K562 (cell line): ENCODE measurements around the gene CD40. TPM values are rescaled to one million over a fixed set of nuclear protein-coding genes. Genes with fewer than 3 reads are reported as not detected.

Experiments
- ATAC-seq: fragments of 200-7000 bp; cut with Tn5 transposase; 3 replicates; pipeline ENCODE4 v1.9.1; 2020; ENCODE audit warnings: moderate library complexity
- BruUV-seq: library from RNA; stranded (reverse); fragments of 400-500 nt; replicated peaks from 2 replicates; lab custom pipeline; 2021; lab: Mats Ljungman, UMichigan
- CTCF ChIA-PET: fragments of 300-600 bp; formaldehyde crosslinking; extraction: SDS; loops from one replicate; lab custom pipeline; 2021; ENCODE audit warnings: low intra/inter-chr PET ratio; lab: Yijun Ruan, JAX
- POLR2A ChIA-PET: fragments of 300-600, 350-650 bp; sonication (Branson Sonifier 250); formaldehyde crosslinking; extraction: SDS; loops from one replicate; lab custom pipeline; 2021; ENCODE audit warnings: antibody characterized with exemption, inconsistent platforms; lab: Yijun Ruan, JAX
- DNase-seq, 4 experiments: peaks; one replicate each; pipeline versions ENCODE4 v3.0.0 to v3.0.0-alpha.2; 2011 to 2018; ENCODE audit warnings: low spot score in 3 of 4, mixed read lengths in 3 of 4; ENCODE audit errors: extremely low read depth in 1 of 4
- FAIRE-seq: peaks from 2 replicates; lab custom pipeline; 2011; peaks lifted over from hg19 to GRCh38; lab: Jason Lieb, UNC
- H2AFZ ChIP-seq: 2 replicates; pipeline ENCODE4 v1.6.0; 2011; ENCODE audit warnings: low read depth, low read length, control low read depth, inconsistent platforms
- H3K27ac ChIP-seq: fragments of 200-600 bp; 3 replicates; pipeline ENCODE4 v1.8.0; 2011; ENCODE audit warnings: low read depth, mild to moderate bottlenecking, control low read depth, inconsistent platforms, low read length, moderate library complexity, mixed read lengths; ENCODE audit errors: extremely low read depth
- H3K27me3 ChIP-seq, 2 experiments: fragments of 300-600 bp in 1 of 2; 2 replicates in 1 of 2; 3 replicates in 1 of 2; pipeline versions ENCODE4 v1.6.0 to v1.8.0; 2011; ENCODE audit warnings: inconsistent platforms in 2 of 2, low read length in 2 of 2, mild to moderate bottlenecking in 1 of 2, mixed read lengths in 1 of 2, moderate library complexity in 1 of 2; ENCODE audit not compliant: control insufficient read depth in 2 of 2, insufficient read depth in 2 of 2
- H3K36me3 ChIP-seq: fragments of 300-600 bp; 3 replicates; pipeline ENCODE4 v1.8.0; 2011; ENCODE audit warnings: mild to moderate bottlenecking, low read length, inconsistent platforms; ENCODE audit not compliant: control insufficient read depth, insufficient read depth
- H3K4me1 ChIP-seq, 2 experiments: fragments of 200-600 bp in 1 of 2; replicated peaks in 1 of 2; 2 replicates in 1 of 2; 3 replicates in 1 of 2; pipeline versions ENCODE4 v1.5.1 to v1.8.0; 2011; ENCODE audit warnings: inconsistent platforms in 2 of 2, low read length in 2 of 2, mild to moderate bottlenecking in 1 of 2, mixed read lengths in 1 of 2, moderate library complexity in 1 of 2; ENCODE audit not compliant: control insufficient read depth in 2 of 2, insufficient read depth in 2 of 2
- H3K4me2 ChIP-seq: 2 replicates; pipeline ENCODE4 v1.6.1; 2011; ENCODE audit warnings: low read length, control low read depth, inconsistent platforms, mixed read lengths; ENCODE audit not compliant: insufficient read depth
- H3K4me3 ChIP-seq: fragments of 200-600 bp; sonication (generic), shearing (Covaris generic); 2 replicates; pipeline ENCODE4 v1.5.1; 2016; ENCODE audit warnings: control low read depth, inconsistent platforms
- H3K79me2 ChIP-seq: fragments of 200-600 bp; 3 replicates; pipeline ENCODE4 v1.8.0; 2011; ENCODE audit warnings: low read length, inconsistent platforms; ENCODE audit not compliant: control insufficient read depth, insufficient read depth
- H3K9ac ChIP-seq, 2 experiments: 2 replicates each; pipeline versions ENCODE4 v1.6.0 to v1.6.1; 2011; ENCODE audit warnings: low read depth in 2 of 2, low read length in 2 of 2, control low read depth in 1 of 2, inconsistent platforms in 1 of 2, mild to moderate bottlenecking in 1 of 2, mixed read lengths in 1 of 2; ENCODE audit not compliant: insufficient read depth in 1 of 2
- H3K9me1 ChIP-seq: one replicate; pipeline ENCODE4 v1.6.0; 2011; ENCODE audit warnings: inconsistent platforms, mild to moderate bottlenecking, low read length, moderate library complexity; ENCODE audit not compliant: control insufficient read depth, insufficient read depth
- H3K9me3 ChIP-seq: replicated peaks from 2 replicates; pipeline ENCODE4 v1.5.1; 2011; ENCODE audit warnings: low read depth, low read length, inconsistent platforms; ENCODE audit not compliant: control insufficient read depth, insufficient read depth
- H4K20me1 ChIP-seq: replicated peaks from 2 replicates; pipeline ENCODE4 v1.6.1; 2011; ENCODE audit warnings: low read length, inconsistent platforms, mixed read lengths; ENCODE audit not compliant: control insufficient read depth, insufficient read depth
- PRDM10 ChIP-seq: fragments of 450-650 bp; IDR thresholded peaks from 2 replicates; pipeline ENCODE4 v1.6.1; 2018; ENCODE audit not compliant: partially characterized antibody
- RBM25 ChIP-seq: fragments of 200-400 bp; formaldehyde crosslinking; IDR thresholded peaks from 2 replicates; pipeline ENCODE4 v1.6.1; 2018; ENCODE audit warnings: low read length, low read depth, moderate library complexity; ENCODE audit not compliant: severe bottlenecking
- SRSF3 ChIP-seq: fragments of 200-400 bp; formaldehyde crosslinking; IDR thresholded peaks from 2 replicates; pipeline ENCODE4 v1.6.1; 2016; ENCODE audit warnings: mild to moderate bottlenecking, low read length, moderate library complexity; ENCODE audit not compliant: insufficient read depth
- USF1 ChIP-seq: sonication (generic); formaldehyde crosslinking; IDR thresholded peaks from 2 replicates; pipeline ENCODE4 v1.9.0; 2022; ENCODE audit warnings: mild to moderate bottlenecking, missing genetic modification reagents
- ZKSCAN1 ChIP-seq: fragments of 150-350 bp; IDR thresholded peaks from 2 replicates; pipeline ENCODE4 v1.6.1; 2016; ENCODE audit warnings: low read depth, low read length
- WGBS: fragments of 100-300 bp; shearing (Covaris generic); methylation state at CpG from one replicate; pipeline ENCODE4 v1.1.6; 2016; ENCODE audit warnings: low coverage, mixed read lengths; ENCODE audit not compliant: insufficient coverage; ENCODE audit errors: missing lambda C conversion rate; 5-methylcytosine and 5-hydroxymethylcytosine counted together
- in situ Hi-C: fragments of 300-500 bp; cut with MboI; formaldehyde crosslinking; loops from 4 replicates; pipeline ENCODE4 v1.15.0; 2018; ENCODE audit warnings: inconsistent platforms, mixed read lengths
- intact Hi-C: fragments of 100-400 bp; cut with micrococcal nuclease; formaldehyde crosslinking; loops from 2 replicates; pipeline ENCODE4 v1.14.2; 2022
- polyA plus RNA-seq, 8 experiments: library from polyadenylated mRNA; depleted of rRNA in 4 of 8; stranded (reverse) in 5 of 8; unstranded in 3 of 8; fragments of >200 nt; fragmentation: Nextera tagmentation in 2 of 8; fragmentation: Illumina TruSeq in 1 of 8; extraction: Ambion mirVana in 2 of 8; extraction: Trizol in 1 of 8; gene quantifications; 2 replicates each; pipeline versions ENCODE4 v1.2.1 to v1.2.3, GENCODE V29; 2011 to 2014; ENCODE audit warnings: inconsistent platforms in 1 of 8, missing spikeins in 1 of 8
- total RNA-seq, 7 experiments: library from RNA; depleted of rRNA in 6 of 7; stranded (reverse); fragments of >200 nt in 6 of 7; fragmentation: Illumina TruSeq in 2 of 7; extraction: Trizol in 2 of 7; gene quantifications; 2 replicates each; pipeline versions ENCODE4 v1.2.1 to v1.2.3, GENCODE V29; 2011 to 2021; ENCODE audit warnings: low replicate concordance in 1 of 7

Gene CD40
- total and polyA plus RNA-seq, 9 of the 15 experiments (the other 6 are each of a cell fraction or from before 2014, with no cell fraction given), result 0.76 to 3.7 (median 1.6) TPM

GRCh38 chr20:46173652-46174468 lies 55.7 kb downstream of the CD40 start:
- H3K4me3 ChIP-seq, result no peak overlapping the region
- DNase-seq, result no peak
- peaks cover 0 to 10% of the 10 kb centered on the region in 2 experiments; a peak in 1 of 5 replicates for H3K4me1 ChIP-seq
- 6% methylated on average over 14 of the region's 25 CpGs for WGBS
- no peaks in the 10 kb centered on the region for H3K79me2 ChIP-seq
- H4K20me1 ChIP-seq, result peaks cover 10% of the 10 kb centered on the region; the same call in 1 of the 2 replicates
- H2AFZ ChIP-seq, result no peak overlapping the region
- CTCF ChIA-PET, result interaction anchor here (0.9 to 1.3 kb wide), 2 partner anchors 153 to 159 kb away, joined by 3 to 4 read pairs; no protein-coding TSS in a partner anchor
- FAIRE-seq, result no peak
- no peaks in the 10 kb centered on the region for H3K9me3 ChIP-seq
- intact Hi-C loops, result loop anchor here (2.0 to 5.0 kb wide), 2 partner anchors 41 to 152 kb away; no protein-coding TSS in a partner anchor
- no peak overlapping the region for H3K27ac ChIP-seq
- BruUV-seq, result no TSS peak
- TF ChIP-seq RBM25 (peak; percentile 50), USF1 (CRISPR knock-in tag) (no peak), PRDM10 (peak; percentile 63), ZKSCAN1 (peak; percentile 83), SRSF3 (no peak)
- TF ChIP-seq, all 486 proteins: peak for 3
- in situ Hi-C loops, result no loop called here
- H3K9me1 ChIP-seq, result no peaks in the 10 kb centered on the region
- ATAC-seq, result peak; percentile 14; the same call in 1 of the 3 replicates
- H3K9ac ChIP-seq, result no peak overlapping the region
- POLR2A ChIA-PET, result interaction anchor here (0.6 to 1.6 kb wide), 5 partner anchors 11 to 851 kb away, joined by 3 to 6 read pairs (median 3); no protein-coding TSS in a partner anchor
- H3K36me3 ChIP-seq, result no peaks in the 10 kb centered on the region
- H3K4me2 ChIP-seq, result no peak overlapping the region
- peaks cover 21 to 72% of the 10 kb centered on the region in 2 experiments for H3K27me3 ChIP-seq
